Measurements from ENCODE around the gene YIF1A.
"Not testable (repeated sequence)": the region's sequence is repeated elsewhere in the genome, so short reads cannot be mapped to it uniquely, and the experiment has no call there.

Gene YIF1A

GRCh38 chr11:66326261-66327111, 37.5 kb upstream of the YIF1A start:
- DNase-seq (ENCODE audit: low read depth, low spot score): no peak

DNA sequence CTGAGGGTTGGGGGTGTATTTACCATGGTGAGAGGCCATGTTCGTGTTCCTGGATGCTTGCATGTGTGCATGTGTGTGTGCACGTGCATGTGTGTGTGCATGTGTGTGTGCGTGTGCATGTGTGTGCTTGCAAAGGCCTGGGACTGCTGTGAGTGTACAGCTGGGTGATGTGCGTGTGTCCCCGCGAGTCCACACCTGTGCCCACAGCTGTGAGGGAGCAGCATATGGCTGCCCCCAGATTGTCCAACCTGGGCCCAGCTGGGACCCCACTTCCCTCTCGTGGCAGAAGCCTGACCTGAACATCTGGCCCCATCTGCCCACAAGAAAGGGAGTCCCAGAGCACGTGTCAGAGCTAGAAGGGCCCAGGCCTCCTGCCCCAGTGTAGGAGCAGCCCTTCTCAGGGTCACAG, 36.3 kb upstream of the YIF1A start:
- no peak for DNase-seq (ENCODE audit: low read depth, low spot score)

DNA sequence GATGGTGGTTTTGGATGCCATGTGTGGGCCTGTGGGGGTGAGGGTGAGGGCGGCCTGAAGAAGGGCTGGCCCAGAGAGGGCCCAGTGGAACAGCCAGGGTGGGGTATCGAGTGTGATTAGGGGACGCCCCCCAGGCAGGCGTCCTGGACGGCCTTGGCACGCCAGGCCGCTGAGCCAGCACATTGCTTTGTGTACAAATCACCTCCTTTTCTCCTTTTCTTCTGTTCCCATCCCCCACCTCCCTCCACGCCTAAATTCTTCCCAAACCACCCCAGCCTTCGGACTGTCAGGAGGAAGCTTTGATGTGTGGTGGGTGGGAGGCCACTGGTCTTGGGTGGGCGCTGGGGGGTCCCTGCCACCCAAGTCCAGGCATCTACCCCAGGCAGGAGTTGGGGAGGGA, 35.7 kb upstream of the YIF1A start:
- DNase-seq (ENCODE audit: low read depth, low spot score): peak; percentile 57

DNA sequence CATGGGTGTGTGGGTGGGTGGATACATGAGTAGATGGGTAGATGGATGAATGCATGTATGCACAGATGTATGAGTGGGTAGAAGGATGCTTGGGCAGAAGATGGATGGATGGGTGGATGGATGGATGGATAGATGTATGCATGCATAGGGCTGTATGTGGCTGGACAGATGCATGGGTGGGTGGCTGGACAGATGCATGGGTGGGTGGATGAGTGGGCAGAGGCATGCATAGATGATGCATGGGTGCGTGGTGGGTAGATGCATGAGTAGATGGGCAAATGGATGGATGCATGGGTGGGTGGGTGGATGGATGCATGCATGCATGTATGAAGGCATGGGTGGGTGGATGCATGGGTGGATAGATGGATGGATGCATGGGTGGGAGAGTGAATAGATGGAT, 34.7 kb upstream of the YIF1A start:
- no peak for DNase-seq (ENCODE audit: low read depth, low spot score)

DNA sequence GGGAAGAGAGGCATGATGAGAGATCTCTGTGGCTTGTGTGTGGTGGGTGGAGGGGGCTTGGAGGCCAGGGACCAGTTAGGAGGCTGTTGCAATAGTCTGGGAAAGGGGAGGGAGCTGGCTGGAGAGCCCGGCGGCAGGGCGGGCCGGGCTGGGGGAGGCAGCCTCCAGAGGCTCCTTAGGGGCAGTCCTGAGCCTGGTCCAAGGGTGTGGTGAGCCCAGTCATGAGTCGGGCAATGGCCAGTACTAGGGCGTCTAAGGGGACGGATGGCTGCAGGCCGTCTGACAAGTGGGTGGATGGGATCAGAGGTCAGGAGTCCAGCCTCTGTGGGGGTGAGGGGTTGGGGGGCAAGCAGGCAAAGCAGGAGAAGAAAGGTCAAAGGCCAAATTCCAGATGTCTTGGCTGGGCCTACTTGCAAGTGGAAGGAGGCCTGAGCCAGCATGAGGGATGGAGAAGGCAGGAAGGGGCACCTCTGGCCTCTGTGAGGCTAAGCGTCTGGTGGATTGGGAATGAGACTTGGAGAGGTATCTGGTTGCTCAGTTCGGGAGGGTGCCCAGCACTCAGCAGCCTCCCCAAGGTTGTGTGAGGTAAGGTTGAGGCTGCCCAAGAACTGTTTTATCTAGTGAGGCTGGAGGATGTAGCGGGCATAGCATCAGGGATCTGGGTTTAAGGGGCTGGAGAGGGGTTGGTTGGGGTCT, 33.9 kb upstream of the YIF1A start:
- DNase-seq (ENCODE audit: low read depth, low spot score): no peak

DNA sequence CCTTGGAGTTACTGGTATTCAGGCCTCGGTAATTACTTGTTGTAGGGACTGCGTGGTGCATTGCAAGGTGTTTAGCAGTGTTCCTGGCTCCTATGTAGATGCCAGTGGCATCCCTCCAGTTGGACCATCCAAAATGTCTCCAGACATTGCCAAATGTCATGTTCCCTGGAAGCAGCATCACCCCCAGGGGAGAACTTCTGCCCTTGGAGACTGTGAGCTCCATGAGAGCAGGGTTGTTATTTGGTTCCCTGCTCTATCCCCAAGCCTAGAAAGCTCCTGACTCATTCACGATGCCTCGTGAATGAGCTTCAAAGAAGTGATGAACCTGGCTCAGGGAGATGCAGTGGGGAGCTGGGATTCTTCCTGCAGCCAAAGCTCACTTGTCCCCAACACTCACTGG, 32.7 kb upstream of the YIF1A start:
- no peak for DNase-seq (ENCODE audit: low read depth, low spot score)

- DNase-seq (ENCODE audit: low read depth, low spot score): not testable (repeated sequence)
Observed at GRCh38 chr11:66320748-66321147, 31.8 kb upstream of the YIF1A start.

- DNase-seq (ENCODE audit: low read depth, low spot score): not testable (repeated sequence)
Observed at GRCh38 chr11:66320289-66320688, 31.3 kb upstream of the YIF1A start.

- DNase-seq (ENCODE audit: low read depth, low spot score): no peak
Observed at GRCh38 chr11:66318600-66318970, 29.6 kb upstream of the YIF1A start.

DNA sequence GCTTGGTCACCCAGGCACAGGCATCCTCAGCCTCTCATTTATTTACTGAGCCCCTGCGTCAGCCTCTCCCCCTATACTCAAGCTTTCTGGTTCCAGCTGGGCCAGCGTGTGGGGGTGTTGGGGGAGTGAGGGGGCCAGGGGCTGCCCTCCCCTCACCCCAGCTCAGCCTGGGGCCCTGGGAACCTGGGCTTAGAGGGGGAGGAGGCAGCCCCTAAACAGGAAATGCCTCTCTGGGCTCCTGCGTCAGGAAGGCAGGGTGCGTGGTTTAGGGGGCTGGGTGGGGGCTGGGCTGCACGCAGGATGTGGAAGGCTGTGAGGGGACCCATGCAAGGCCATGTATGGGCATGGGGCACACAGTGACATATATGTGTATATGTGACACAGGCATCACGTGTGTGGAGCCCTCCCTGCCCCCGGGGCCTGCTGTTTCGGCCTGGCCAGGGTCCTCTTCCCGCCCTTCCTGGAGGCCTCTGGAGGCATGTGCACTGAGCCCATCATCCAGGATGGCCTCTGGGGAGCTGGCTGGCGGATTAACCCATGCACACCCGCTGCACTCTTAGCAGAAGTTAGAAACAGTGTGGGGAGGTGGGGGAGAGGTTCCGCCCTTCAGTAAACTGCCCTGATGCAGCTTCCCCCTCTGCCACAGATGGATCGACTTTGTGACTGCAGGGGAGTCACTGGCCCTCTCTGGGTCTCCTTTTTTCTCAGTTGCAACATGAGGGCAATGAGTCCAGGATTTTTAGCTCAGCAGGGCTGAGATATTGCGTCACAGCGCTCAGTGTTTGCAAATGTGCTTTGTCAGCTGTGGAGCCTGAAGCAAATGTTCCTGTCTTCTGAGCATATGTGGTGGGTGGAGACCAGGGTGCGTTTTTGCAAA, 29.0 kb upstream of the YIF1A start:
- DNase-seq (ENCODE audit: low read depth, low spot score): peak; percentile 65

DNA sequence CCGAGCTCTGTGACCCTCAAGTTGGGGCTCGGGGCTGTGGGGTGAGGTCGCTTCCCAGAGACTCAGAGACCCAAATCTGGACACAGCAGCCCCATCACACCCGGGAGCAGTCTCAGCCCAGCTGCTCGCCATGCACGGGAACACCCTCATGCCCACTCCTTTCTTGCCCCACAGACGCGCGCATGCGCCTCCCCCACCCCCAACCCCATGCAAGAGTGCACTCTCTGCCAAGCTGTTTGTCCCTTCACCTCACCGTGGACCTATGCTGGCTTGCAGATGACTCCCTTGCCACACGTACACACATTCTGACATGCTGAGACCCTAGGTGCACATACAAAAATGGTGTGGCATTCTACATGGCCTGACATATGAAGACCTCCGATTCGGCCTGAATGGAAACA, 28.4 kb upstream of the YIF1A start:
- no peak for DNase-seq (ENCODE audit: low read depth, low spot score)

GRCh38 chr11:66316849-66317251, 27.9 kb upstream of the YIF1A start, which contains the start of gene CD248:
TSS of gene CD248 (minus strand) at chr11:66317044. CDS start at chr11:66317027, 17 bp downstream.
- peak; percentile 45 for DNase-seq (ENCODE audit: low read depth, low spot score)

- no peak for DNase-seq (ENCODE audit: low read depth, low spot score)
Observed at GRCh38 chr11:66315921-66316811, 27.2 kb upstream of the YIF1A start.

DNA sequence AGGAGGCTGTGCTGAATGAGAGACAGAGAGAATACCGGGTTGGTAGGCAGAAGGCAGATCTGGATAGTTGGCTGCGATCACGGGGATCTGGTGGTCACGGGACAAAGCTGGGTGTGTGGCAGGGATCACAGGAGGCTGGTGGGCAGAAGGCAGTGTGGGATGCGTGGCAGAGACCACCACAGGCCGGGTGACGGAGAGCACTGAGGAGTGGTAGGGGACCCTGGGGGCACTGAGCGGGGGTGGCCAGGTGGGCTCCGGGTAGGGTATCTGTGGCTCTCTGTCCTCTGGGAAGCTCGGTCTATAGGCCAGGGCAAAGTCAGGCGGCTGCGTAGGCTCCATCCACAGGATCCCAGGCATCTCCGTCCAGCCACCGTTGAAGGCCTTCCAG, 26.5 kb upstream of the YIF1A start:
- DNase-seq (ENCODE audit: low read depth, low spot score): no peak

- DNase-seq (ENCODE audit: low read depth, low spot score): no peak
Observed at GRCh38 chr11:66314561-66315497, 25.9 kb upstream of the YIF1A start.

DNA sequence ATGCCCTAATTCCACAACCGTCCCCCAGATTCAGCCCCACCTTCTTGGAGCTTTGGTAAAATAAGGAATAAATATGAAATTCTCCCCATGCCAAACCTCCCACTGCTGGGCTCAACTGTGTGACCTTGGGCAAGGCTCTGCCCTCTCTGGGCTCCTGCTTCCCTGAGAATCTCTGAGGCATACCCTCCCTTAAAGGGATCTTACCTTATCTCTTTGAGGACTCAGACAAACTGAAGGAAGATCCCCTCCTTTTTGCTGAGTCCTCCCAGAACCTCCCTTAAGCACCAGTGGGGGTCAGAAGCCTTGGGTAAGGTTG, 25.2 kb upstream of the YIF1A start:
- no peak for DNase-seq (ENCODE audit: low read depth, low spot score)

DNA sequence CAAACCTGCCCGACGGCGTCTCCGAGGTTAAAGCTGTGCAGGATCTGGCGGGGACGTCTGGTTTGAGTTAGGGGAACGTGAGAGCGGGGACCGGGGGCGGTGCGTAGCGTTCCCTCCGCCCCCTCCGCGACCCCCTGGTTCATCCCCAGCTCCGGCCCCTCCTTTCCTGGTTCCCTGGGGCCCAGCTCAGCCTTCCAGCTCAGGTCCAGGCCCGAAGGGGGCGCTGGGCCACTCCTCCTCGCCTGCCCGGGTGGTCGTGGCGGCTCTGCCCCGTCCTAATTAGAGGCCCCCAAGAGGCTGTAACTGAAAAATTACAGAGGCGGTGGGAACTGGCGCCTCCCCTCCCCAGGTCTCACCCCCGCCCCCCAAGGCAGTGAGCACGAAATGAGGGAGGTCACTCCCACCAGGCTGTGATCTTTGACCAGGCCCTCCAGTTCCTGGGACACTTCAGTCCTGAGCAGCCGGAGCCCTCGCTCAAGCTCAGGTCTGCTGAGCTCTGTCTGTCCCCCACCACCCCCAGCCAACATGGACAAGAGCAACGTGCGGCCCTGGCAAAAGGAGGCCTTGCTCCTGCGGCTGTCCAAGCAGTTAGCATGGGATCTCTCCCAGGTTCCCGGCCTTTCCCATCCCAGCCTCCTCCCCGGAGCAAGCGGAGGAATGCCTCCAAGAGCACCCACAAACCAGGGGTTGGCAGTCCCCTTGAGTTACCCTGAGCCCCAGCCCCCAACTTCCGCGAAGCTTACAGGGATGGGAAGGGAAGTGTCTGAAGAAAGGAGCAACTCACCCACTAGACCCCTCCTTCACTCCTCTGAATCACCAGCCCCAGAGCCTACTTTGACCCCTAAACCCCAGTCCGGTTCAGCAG, 24.6 kb upstream of the YIF1A start:
- DNase-seq (ENCODE audit: low read depth, low spot score): no peak

DNA sequence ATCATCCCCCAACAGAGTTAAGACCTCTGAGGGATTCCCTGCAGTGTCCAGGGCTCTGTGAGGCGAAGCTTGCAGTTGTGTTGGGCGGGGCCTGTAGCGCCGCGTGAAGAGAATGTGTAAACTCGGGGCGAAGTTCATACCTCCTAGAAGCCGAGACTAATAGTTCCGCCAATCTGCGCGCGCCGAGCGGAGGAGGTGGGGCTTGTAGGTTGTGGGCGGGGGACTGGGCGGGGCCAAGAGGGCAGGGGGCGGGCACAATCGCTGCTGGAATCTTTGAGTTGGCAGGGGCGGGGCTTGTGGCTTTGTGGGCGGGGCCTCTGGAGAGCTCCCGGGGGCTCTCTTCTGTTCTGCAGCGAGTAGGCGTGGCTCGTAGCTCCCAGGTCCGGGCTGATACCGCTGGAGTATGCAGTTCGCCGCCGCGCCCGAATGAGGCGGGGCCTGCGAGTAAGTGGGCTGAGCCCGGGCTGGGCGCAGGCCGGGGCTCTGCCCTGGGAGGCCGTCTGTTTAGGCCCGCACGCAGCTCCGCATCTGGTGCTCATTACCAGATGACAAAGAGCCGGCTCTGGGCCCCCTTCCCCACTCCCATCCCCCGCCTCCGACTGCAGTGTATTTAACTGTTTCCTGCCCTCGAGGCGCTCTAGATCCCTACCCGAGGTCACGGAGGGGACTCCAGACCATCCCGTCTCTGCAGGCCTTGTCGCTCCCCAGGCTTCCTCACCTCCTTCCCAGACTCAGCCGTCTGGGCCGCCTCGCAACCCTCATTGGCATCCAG, 23.8 kb upstream of the YIF1A start:
- peak; percentile 99 for DNase-seq (ENCODE audit: low read depth, low spot score)

Data from ELF-1 (cell line).